WTC11 (cell line): ENCODE data around the gene TIMM22. TPM values are rescaled to one million over a fixed set of nuclear protein-coding genes. Genes with fewer than 3 reads are reported as not detected.

Experiments
- ATAC-seq: fragments of 200-7000 bp; cut with Tn5 transposase; 2 replicates; pipeline ENCODE4 v1.10.0; 2021; ENCODE audit warnings: mild to moderate bottlenecking, moderate library complexity
- CTCF ChIA-PET: fragments of 300-600 bp; sonication (Branson Sonifier 250); formaldehyde crosslinking; loops from one replicate; lab custom pipeline; 2021; ENCODE audit warnings: antibody characterized with exemption; lab: Charles Lee
- POLR2A ChIA-PET: fragments of 350-600 bp; sonication (Branson Sonifier 250); formaldehyde crosslinking; loops from one replicate; lab custom pipeline; 2021; ENCODE audit warnings: antibody characterized with exemption; lab: Charles Lee
- DNase-seq: peaks from one replicate; pipeline ENCODE4 v3.0.0; 2021; ENCODE audit warnings: low spot score
- H3K27ac Mint-ChIP-seq: 2 replicates; pipeline ENCODE4 v1.8.0; 2021; ENCODE audit warnings: mixed read lengths
- H3K27me3 Mint-ChIP-seq: 2 replicates; pipeline ENCODE4 v1.8.0; 2021; ENCODE audit warnings: low read depth, mild to moderate bottlenecking, moderate library complexity, mixed read lengths
- H3K36me3 Mint-ChIP-seq: 2 replicates; pipeline ENCODE4 v1.8.0; 2021; ENCODE audit warnings: mixed read lengths
- H3K4me1 Mint-ChIP-seq: 2 replicates; pipeline ENCODE4 v1.8.0; 2022; ENCODE audit warnings: mixed read lengths
- H3K4me3 Mint-ChIP-seq: 2 replicates; pipeline ENCODE4 v1.8.0; 2021; ENCODE audit warnings: mild to moderate bottlenecking, moderate library complexity, mixed read lengths
- H3K9me3 Mint-ChIP-seq: 2 replicates; pipeline ENCODE4 v1.8.0; 2021; ENCODE audit warnings: mixed read lengths
- ATF1 ChIP-seq: sonication (generic); formaldehyde crosslinking; IDR thresholded peaks from 2 replicates; pipeline ENCODE4 v1.8.1; 2023; ENCODE audit warnings: mild to moderate bottlenecking, moderate library complexity, missing genetic modification reagents
- ELF4 ChIP-seq: sonication (generic); formaldehyde crosslinking; IDR thresholded peaks from 2 replicates; pipeline ENCODE4 v1.8.1; 2022; ENCODE audit warnings: low read depth, mild to moderate bottlenecking, moderate library complexity, missing genetic modification reagents
- EMX1 ChIP-seq: fragments of 250-450 bp; sonication (Bioruptor Pico); IDR thresholded peaks from 2 replicates; pipeline ENCODE4 v1.8.0; 2021; ENCODE audit warnings: mild to moderate bottlenecking
- FOXP1 ChIP-seq: sonication (generic); formaldehyde crosslinking; IDR thresholded peaks from 2 replicates; pipeline ENCODE4 v1.8.0; 2022; ENCODE audit warnings: missing genetic modification reagents, mild to moderate bottlenecking, moderate library complexity, borderline replicate concordance
- GRHL2 ChIP-seq: fragments of 250-450 bp; sonication (Bioruptor Pico); IDR thresholded peaks from 2 replicates; pipeline ENCODE4 v1.8.0; 2022; ENCODE audit warnings: mild to moderate bottlenecking, moderate library complexity; ENCODE audit not compliant: insufficient replicate concordance, severe bottlenecking
- IRF2 ChIP-seq: sonication (generic); formaldehyde crosslinking; IDR thresholded peaks from 2 replicates; pipeline ENCODE4 v1.8.0; 2022; ENCODE audit warnings: low read depth, missing genetic modification reagents, borderline replicate concordance
- NR3C1 ChIP-seq: sonication (generic); formaldehyde crosslinking; conservative IDR thresholded peaks from 2 replicates; pipeline ENCODE4 v1.8.1; 2023; ENCODE audit warnings: low read depth, mild to moderate bottlenecking, missing genetic modification reagents
- OVOL2 ChIP-seq: fragments of 250-450 bp; sonication (Bioruptor Pico); IDR thresholded peaks from 2 replicates; pipeline ENCODE4 v1.9.0; 2021; ENCODE audit warnings: mild to moderate bottlenecking, borderline replicate concordance
- ZNF138 ChIP-seq: sonication (generic); formaldehyde crosslinking; conservative IDR thresholded peaks from 2 replicates; pipeline ENCODE4 v1.8.1; 2022; ENCODE audit warnings: mild to moderate bottlenecking, moderate library complexity, missing genetic modification reagents
- ZNF263 ChIP-seq: sonication (generic); formaldehyde crosslinking; IDR thresholded peaks from 2 replicates; pipeline ENCODE4 v1.8.1; 2022; ENCODE audit warnings: low read depth, mild to moderate bottlenecking, moderate library complexity, missing genetic modification reagents
- ZNF317 ChIP-seq: sonication (generic); formaldehyde crosslinking; IDR thresholded peaks from 2 replicates; pipeline ENCODE4 v1.8.1; 2023; ENCODE audit warnings: low read depth, mild to moderate bottlenecking, moderate library complexity, missing genetic modification reagents, borderline replicate concordance
- total RNA-seq: library from RNA; stranded (reverse); gene quantifications from 3 replicates; pipeline ENCODE4 v1.2.3, GENCODE V29; 2021
- TF ChIP-seq, protein P1 (sequence below): sonication (generic); formaldehyde crosslinking; IDR thresholded peaks from 2 replicates; pipeline ENCODE4 v1.8.1; 2023; ENCODE audit warnings: mild to moderate bottlenecking, missing genetic modification reagents, moderate library complexity
- TF ChIP-seq, protein P2 (sequence below): sonication (generic); formaldehyde crosslinking; IDR thresholded peaks from 2 replicates; pipeline ENCODE4 v1.8.1; 2023; ENCODE audit warnings: mild to moderate bottlenecking, missing genetic modification reagents
- TF ChIP-seq, protein P3 (sequence below): sonication (generic); formaldehyde crosslinking; IDR thresholded peaks from 2 replicates; pipeline ENCODE4 v1.8.0; 2023; ENCODE audit warnings: mild to moderate bottlenecking, missing genetic modification reagents
- TF ChIP-seq, protein P4 (sequence below): sonication (generic); formaldehyde crosslinking; IDR thresholded peaks from 2 replicates; pipeline ENCODE4 v1.8.0; 2022; ENCODE audit warnings: mild to moderate bottlenecking, missing genetic modification reagents
- TF ChIP-seq, protein P5 (sequence below): sonication (generic); formaldehyde crosslinking; IDR thresholded peaks from 2 replicates; pipeline ENCODE4 v1.8.1; 2023; ENCODE audit warnings: mild to moderate bottlenecking, missing genetic modification reagents
- TF ChIP-seq, protein P6 (sequence below): fragments of 250-450 bp; sonication (Bioruptor Pico); IDR thresholded peaks from 2 replicates; pipeline ENCODE4 v1.9.0; 2021; ENCODE audit warnings: mild to moderate bottlenecking

TIMM22 gene
- total RNA-seq, 1 experiment from 2014 or later, result 18.0 TPM

DNA sequence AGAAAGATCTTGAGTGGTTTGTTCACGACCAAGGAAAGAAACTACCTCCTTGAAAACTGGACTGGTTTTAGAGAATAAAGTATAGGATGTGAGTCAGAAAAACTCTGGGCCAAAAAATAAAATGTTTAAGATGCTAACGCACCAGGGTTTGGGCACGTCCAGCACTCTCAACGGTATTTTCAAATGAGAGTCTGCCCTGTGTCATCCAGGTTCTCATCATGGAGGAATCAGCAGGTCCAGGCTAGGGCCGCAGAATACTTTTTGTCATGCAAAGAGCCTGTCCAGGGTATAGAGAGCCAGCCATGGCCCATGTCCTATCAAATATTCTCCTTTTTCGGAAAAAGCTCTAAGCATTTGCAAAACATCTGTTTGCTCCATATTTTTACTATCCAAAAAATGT is 19.8 kb upstream of the TIMM22 start (continued):
- no peak for TF ChIP-seq GRHL2
- TF ChIP-seq FOXP1 (CRISPR knock-in tag), result no peak
- TF ChIP-seq, protein P1, sequence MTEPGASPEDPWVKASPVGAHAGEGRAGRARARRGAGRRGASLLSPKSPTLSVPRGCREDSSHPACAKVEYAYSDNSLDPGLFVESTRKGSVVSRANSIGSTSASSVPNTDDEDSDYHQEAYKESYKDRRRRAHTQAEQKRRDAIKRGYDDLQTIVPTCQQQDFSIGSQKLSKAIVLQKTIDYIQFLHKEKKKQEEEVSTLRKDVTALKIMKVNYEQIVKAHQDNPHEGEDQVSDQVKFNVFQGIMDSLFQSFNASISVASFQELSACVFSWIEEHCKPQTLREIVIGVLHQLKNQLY (CRISPR knock-in tag), result no peak
- TF ChIP-seq, protein P2, sequence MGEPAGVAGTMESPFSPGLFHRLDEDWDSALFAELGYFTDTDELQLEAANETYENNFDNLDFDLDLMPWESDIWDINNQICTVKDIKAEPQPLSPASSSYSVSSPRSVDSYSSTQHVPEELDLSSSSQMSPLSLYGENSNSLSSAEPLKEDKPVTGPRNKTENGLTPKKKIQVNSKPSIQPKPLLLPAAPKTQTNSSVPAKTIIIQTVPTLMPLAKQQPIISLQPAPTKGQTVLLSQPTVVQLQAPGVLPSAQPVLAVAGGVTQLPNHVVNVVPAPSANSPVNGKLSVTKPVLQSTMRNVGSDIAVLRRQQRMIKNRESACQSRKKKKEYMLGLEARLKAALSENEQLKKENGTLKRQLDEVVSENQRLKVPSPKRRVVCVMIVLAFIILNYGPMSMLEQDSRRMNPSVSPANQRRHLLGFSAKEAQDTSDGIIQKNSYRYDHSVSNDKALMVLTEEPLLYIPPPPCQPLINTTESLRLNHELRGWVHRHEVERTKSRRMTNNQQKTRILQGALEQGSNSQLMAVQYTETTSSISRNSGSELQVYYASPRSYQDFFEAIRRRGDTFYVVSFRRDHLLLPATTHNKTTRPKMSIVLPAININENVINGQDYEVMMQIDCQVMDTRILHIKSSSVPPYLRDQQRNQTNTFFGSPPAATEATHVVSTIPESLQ (CRISPR knock-in tag), result no peak
- TF ChIP-seq, protein P3, sequence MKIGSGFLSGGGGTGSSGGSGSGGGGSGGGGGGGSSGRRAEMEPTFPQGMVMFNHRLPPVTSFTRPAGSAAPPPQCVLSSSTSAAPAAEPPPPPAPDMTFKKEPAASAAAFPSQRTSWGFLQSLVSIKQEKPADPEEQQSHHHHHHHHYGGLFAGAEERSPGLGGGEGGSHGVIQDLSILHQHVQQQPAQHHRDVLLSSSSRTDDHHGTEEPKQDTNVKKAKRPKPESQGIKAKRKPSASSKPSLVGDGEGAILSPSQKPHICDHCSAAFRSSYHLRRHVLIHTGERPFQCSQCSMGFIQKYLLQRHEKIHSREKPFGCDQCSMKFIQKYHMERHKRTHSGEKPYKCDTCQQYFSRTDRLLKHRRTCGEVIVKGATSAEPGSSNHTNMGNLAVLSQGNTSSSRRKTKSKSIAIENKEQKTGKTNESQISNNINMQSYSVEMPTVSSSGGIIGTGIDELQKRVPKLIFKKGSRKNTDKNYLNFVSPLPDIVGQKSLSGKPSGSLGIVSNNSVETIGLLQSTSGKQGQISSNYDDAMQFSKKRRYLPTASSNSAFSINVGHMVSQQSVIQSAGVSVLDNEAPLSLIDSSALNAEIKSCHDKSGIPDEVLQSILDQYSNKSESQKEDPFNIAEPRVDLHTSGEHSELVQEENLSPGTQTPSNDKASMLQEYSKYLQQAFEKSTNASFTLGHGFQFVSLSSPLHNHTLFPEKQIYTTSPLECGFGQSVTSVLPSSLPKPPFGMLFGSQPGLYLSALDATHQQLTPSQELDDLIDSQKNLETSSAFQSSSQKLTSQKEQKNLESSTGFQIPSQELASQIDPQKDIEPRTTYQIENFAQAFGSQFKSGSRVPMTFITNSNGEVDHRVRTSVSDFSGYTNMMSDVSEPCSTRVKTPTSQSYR, result no peak
- TF ChIP-seq, protein P4, sequence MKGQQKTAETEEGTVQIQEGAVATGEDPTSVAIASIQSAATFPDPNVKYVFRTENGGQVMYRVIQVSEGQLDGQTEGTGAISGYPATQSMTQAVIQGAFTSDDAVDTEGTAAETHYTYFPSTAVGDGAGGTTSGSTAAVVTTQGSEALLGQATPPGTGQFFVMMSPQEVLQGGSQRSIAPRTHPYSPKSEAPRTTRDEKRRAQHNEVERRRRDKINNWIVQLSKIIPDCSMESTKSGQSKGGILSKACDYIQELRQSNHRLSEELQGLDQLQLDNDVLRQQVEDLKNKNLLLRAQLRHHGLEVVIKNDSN (CRISPR knock-in tag), result no peak
- TF ChIP-seq EMX1 (CRISPR knock-in tag), result no peak

DNA sequence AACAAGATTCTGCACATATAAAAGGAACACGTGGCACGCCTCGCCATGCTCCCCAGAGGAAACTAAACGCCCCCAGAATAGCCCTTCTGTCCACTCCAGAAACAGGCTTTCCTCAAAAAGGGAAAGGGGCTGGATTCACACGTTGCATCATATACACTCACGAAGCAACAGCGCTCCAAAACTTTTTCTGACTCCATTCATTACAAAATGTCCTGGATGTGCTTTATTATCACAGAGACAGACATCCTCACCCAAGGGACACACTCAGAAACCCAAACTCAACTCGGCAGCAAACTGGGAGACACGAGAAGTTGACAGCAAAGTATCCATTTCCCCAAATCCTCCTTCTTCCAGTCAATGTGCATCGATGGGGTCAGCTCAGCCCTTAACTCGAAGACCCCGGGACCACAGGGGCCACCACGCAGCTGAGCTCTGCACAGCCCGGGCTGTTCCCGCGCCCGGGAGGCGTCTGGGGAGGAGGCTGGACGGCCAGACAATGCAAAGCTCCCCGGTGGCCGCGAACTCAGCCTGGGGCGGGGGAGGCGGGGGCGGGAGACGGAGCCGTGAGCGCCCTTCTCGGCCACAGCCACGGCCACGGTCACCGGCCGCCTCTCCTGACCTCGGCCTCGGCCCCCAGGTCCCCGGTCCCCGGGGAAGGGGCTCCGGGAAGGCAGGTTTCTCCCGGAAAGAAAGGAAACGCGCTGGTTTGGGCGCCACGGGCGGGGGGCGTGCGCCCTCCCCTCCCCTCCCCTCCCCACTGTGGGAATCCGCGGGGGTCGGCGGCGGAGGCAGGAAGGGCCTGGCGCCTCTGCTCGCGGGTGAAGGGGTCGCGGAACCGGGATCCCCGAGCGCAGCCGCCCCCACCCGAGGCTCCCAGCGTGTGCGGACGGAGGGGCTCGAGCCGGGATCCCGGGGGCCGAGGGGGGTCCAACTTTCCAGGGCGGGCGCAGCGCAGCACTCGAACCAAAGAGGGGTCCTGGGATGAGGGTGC is 18.5 kb upstream of the TIMM22 start:
- no peak for TF ChIP-seq ATF1 (CRISPR knock-in tag)
- no peak for TF ChIP-seq EMX1 (CRISPR knock-in tag)
- TF ChIP-seq ZNF138 (CRISPR knock-in tag), result no peak
- TF ChIP-seq ELF4 (CRISPR knock-in tag), result 0 out of 2 replicates have a peak, but pooled peaks have one; percentile 32
- TF ChIP-seq ZNF317 (CRISPR knock-in tag), result no peak
- peak; percentile 48 for DNase-seq
- Mint-ChIP-seq H3K9me3 (no peaks in the 10 kb centered on the region), H3K4me3 (peak overlapping the region; percentile 93), H3K4me1 (peaks cover 41% of the 10 kb centered on the region), H3K27ac (peak overlapping the region; percentile 55; the same call in 1 of the 2 replicates), H3K27me3 (no peaks in the 10 kb centered on the region), H3K36me3 (peaks cover 2% of the 10 kb centered on the region; the same call in 1 of the 2 replicates)
- POLR2A ChIA-PET, result interaction anchor here (0.7 to 2.8 kb wide), 6 partner anchors 28 to 183 kb away, joined by 3 to 32 read pairs (median 6); no protein-coding TSS in a partner anchor
- 0 out of 2 replicates have a peak, but pooled peaks have one; percentile 1 for ATAC-seq
- CTCF ChIA-PET, result interaction anchor here (0.6 to 6.8 kb wide), 12 partner anchors 16 to 183 kb away, joined by 3 to 190 read pairs (median 6); partner anchors contain the start of gene TIMM22

DNA sequence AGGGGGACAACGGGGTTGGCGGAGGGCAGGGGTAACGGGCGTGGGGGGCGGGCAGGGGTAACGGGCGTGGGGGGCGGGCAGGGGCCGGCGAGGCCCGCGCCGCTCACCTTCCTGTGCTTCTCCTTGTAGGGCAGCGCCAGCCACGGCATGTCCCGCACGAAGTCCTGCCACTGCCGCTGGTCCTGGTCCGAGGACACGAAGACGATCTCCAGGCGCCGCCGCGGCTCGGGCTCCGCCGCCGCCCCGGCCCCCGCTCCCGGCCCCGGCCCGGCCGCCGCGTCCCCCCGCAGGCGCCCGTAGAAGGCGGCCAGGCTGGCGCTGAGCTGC is 17.8 kb upstream of the TIMM22 start:
- Mint-ChIP-seq H3K4me3 (peak overlapping the region; percentile 53), H3K27me3 (no peaks in the 10 kb centered on the region), H3K9me3 (no peaks in the 10 kb centered on the region), H3K4me1 (peaks cover 39% of the 10 kb centered on the region), H3K36me3 (peaks cover 2% of the 10 kb centered on the region; the same call in 1 of the 2 replicates), H3K27ac (no peak overlapping the region)
- ChIA-PET CTCF (interaction anchor here (0.5 to 6.8 kb wide), 27 partner anchors 14 to 568 kb away, joined by 3 to 190 read pairs (median 6); partner anchors contain the start of genes GLOD4, MRM3 and TIMM22), POLR2A (interaction anchor here (1.0 to 2.8 kb wide), 10 partner anchors 8 to 197 kb away, joined by 3 to 32 read pairs (median 4); partner anchors contain the start of genes GLOD4 and MRM3)
- ATAC-seq (no peak), DNase-seq (no peak)
- TF ChIP-seq, protein P5, sequence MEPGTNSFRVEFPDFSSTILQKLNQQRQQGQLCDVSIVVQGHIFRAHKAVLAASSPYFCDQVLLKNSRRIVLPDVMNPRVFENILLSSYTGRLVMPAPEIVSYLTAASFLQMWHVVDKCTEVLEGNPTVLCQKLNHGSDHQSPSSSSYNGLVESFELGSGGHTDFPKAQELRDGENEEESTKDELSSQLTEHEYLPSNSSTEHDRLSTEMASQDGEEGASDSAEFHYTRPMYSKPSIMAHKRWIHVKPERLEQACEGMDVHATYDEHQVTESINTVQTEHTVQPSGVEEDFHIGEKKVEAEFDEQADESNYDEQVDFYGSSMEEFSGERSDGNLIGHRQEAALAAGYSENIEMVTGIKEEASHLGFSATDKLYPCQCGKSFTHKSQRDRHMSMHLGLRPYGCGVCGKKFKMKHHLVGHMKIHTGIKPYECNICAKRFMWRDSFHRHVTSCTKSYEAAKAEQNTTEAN (CRISPR knock-in tag), result no peak
- no peak for TF ChIP-seq ZNF263
- TF ChIP-seq IRF2 (CRISPR knock-in tag), result no peak
- no peak for TF ChIP-seq OVOL2 (CRISPR knock-in tag)
- TF ChIP-seq NR3C1 (CRISPR knock-in tag), result no peak
- TF ChIP-seq, protein P6, sequence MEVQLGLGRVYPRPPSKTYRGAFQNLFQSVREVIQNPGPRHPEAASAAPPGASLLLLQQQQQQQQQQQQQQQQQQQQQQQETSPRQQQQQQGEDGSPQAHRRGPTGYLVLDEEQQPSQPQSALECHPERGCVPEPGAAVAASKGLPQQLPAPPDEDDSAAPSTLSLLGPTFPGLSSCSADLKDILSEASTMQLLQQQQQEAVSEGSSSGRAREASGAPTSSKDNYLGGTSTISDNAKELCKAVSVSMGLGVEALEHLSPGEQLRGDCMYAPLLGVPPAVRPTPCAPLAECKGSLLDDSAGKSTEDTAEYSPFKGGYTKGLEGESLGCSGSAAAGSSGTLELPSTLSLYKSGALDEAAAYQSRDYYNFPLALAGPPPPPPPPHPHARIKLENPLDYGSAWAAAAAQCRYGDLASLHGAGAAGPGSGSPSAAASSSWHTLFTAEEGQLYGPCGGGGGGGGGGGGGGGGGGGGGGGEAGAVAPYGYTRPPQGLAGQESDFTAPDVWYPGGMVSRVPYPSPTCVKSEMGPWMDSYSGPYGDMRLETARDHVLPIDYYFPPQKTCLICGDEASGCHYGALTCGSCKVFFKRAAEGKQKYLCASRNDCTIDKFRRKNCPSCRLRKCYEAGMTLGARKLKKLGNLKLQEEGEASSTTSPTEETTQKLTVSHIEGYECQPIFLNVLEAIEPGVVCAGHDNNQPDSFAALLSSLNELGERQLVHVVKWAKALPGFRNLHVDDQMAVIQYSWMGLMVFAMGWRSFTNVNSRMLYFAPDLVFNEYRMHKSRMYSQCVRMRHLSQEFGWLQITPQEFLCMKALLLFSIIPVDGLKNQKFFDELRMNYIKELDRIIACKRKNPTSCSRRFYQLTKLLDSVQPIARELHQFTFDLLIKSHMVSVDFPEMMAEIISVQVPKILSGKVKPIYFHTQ (CRISPR knock-in tag), result no peak
- TF ChIP-seq, protein P2 (CRISPR knock-in tag), result no peak
